Lower leg skin (tissue), 3 donors: ENCODE data around the gene CRELD2.

ENCODE experiments used
- CTCF ChIP-seq, 3 donors: fragments of 450-650 bp; IDR thresholded peaks; one replicate each; pipeline ENCODE4 v1.5.1; 2016; ENCODE audit warnings: antibody characterized with exemption in 3 of 3, mild to moderate bottlenecking in 3 of 3, moderate library complexity in 2 of 3
- POLR2A ChIP-seq, 2 donors: fragments of 450-650 bp; IDR thresholded peaks; one replicate each; pipeline ENCODE4 v1.6.1; 2016 to 2017; ENCODE audit warnings: antibody characterized with exemption in 2 of 2, mild to moderate bottlenecking in 1 of 2, moderate library complexity in 1 of 2

- TF ChIP-seq CTCF (IDR thresholded peaks at IDR 0.05) = no peak
- no peak for TF ChIP-seq POLR2A (IDR thresholded peaks at IDR 0.05)
These were observed 35.9 kb downstream of the CRELD2 start for GRCh38 chr22:49954354-49954753.
